ENCODE data around the gene CENATAC. TPM values are rescaled to one million over a fixed set of nuclear protein-coding genes. Genes with fewer than 3 reads are reported as not detected.

Gene CENATAC
- total and polyA plus RNA-seq, 2 donors (not counting 1 experiment from before 2014, with no cell fraction given) = 50.1 to 122 TPM

- under 1% methylated on average over 67 of the region's 67 CpGs for WGBS (ENCODE audit: insufficient coverage)
- peak within 1 kb of the TSS; percentile 92 for H3K4me2 ChIP-seq (replicated peaks; ENCODE audit: low read depth, low read length, poor library complexity, severe bottlenecking)
- H3K9ac ChIP-seq (ENCODE audit: low read length) = peak within 1 kb of the TSS; percentile 85
- Mint-ChIP-seq H3K27me3 (no peaks in the 10 kb centered on the region), H3K27ac (peak within 1 kb of the TSS; percentile 82), H3K9me3 (ENCODE audit: insufficient read depth) (no peaks in the 10 kb centered on the region), H3K4me3 (peak within 1 kb of the TSS; percentile 92), H3K4me1 (peaks cover 20% of the 10 kb centered on the region)
- peaks cover 16% of the 10 kb centered on the region for H3K79me2 ChIP-seq (ENCODE audit: control insufficient read depth, insufficient read depth, low read length)
- ChIA-PET POLR2A (interaction anchor here (0.6 to 1.5 kb wide), 5 partner anchors 11 to 106 kb away, joined by 3 to 5 read pairs (median 3); partner anchors contain the start of genes DPAGT1, RPS25 and TRAPPC4), CTCF (interaction anchor here (0.7 to 3.2 kb wide), 7 partner anchors 11 to 341 kb away, joined by 3 to 14 read pairs (median 4); partner anchors contain the start of genes RPS25, TRAPPC4 and VPS11)
- no peaks in the 10 kb centered on the region for H4K20me1 ChIP-seq (ENCODE audit: control insufficient read depth, insufficient read depth, low read length, poor library complexity, severe bottlenecking)
- H3K27me3 ChIP-seq (replicated peaks in 1 of 4; ENCODE audit: control extremely low read depth in 1 of 4, control insufficient read depth in 3 of 4, insufficient read depth in 4 of 4, low read length in 3 of 4) = no peaks in the 10 kb centered on the region
- DNase-seq (peak; percentile 99), ATAC-seq (ENCODE audit: low read depth) (peak; percentile 96)
- peaks cover 0 to 6% of the 10 kb centered on the region in 2 experiments for H3K36me3 ChIP-seq (replicated peaks in 1 of 2; ENCODE audit: control extremely low read depth in 1 of 2, control insufficient read depth in 1 of 2, extremely low read depth in 1 of 2, insufficient read depth in 2 of 2, low read length in 1 of 2)
- intact Hi-C loops (cut with micrococcal nuclease) = loop anchor here (1.0 kb wide), 6 partner anchors 12 to 91 kb away; partner anchors contain the start of genes CENATAC, HINFP, HYOU1 and RPS25
- H3K27ac ChIP-seq (ENCODE audit: low read length in 2 of 2) = peak within 1 kb of the TSS; percentile 46 to 74
- TF ChIP-seq, protein P1, sequence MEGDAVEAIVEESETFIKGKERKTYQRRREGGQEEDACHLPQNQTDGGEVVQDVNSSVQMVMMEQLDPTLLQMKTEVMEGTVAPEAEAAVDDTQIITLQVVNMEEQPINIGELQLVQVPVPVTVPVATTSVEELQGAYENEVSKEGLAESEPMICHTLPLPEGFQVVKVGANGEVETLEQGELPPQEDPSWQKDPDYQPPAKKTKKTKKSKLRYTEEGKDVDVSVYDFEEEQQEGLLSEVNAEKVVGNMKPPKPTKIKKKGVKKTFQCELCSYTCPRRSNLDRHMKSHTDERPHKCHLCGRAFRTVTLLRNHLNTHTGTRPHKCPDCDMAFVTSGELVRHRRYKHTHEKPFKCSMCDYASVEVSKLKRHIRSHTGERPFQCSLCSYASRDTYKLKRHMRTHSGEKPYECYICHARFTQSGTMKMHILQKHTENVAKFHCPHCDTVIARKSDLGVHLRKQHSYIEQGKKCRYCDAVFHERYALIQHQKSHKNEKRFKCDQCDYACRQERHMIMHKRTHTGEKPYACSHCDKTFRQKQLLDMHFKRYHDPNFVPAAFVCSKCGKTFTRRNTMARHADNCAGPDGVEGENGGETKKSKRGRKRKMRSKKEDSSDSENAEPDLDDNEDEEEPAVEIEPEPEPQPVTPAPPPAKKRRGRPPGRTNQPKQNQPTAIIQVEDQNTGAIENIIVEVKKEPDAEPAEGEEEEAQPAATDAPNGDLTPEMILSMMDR (IDR thresholded peaks at IDR 0.05) = no peak
- TF ChIP-seq EZH2 (IDR thresholded peaks at IDR 0.05; ENCODE audit: borderline replicate concordance, insufficient read depth, low read depth, low read length, poor library complexity, severe bottlenecking) = no peak
- H3K4me3 ChIP-seq (ENCODE audit: control extremely low read depth in 1 of 5, extremely low read depth in 1 of 5, insufficient read depth in 1 of 5, low read depth in 2 of 5, low read length in 4 of 5) = peak within 1 kb of the TSS in 4 of 5 experiments; percentile 80 to 89 (median 86)
- H3K9me3 ChIP-seq (ENCODE audit: control extremely low read depth in 1 of 3, control insufficient read depth in 2 of 3, insufficient read depth in 1 of 3, low read length in 2 of 3) = no peaks in the 10 kb centered on the region
- H2AFZ ChIP-seq (ENCODE audit: insufficient read depth, low read depth, low read length, poor library complexity, severe bottlenecking) = peak within 1 kb of the TSS; percentile 98
- peaks cover 4 to 10% of the 10 kb centered on the region in 2 donors for H3K4me1 ChIP-seq (ENCODE audit: control insufficient read depth in 2 of 2, insufficient read depth in 2 of 2, low read length in 2 of 2)
Measured at GRCh38 chr11:119030329-119031047, 32.5 kb downstream of the CENATAC start, which contains the start of gene SLC37A4. TSS of gene SLC37A4 (minus strand) at chr11:119030877.

GRCh38 chr11:119031912-119032280, 34.0 kb downstream of the CENATAC start:
- no CpG with 5 or more reads among the region's 9 CpGs for WGBS (ENCODE audit: insufficient coverage)
- Histone ChIP-seq H3K36me3 (replicated peaks in 1 of 2; ENCODE audit: control extremely low read depth in 1 of 2, control insufficient read depth in 1 of 2, extremely low read depth in 1 of 2, insufficient read depth in 2 of 2, low read length in 1 of 2) (peaks cover 0 to 4% of the 10 kb centered on the region in 2 experiments), H3K27me3 (replicated peaks in 1 of 4; ENCODE audit: control extremely low read depth in 1 of 4, control insufficient read depth in 3 of 4, insufficient read depth in 4 of 4, low read length in 3 of 4) (no peaks in the 10 kb centered on the region), H4K20me1 (ENCODE audit: control insufficient read depth, insufficient read depth, low read length, poor library complexity, severe bottlenecking) (no peaks in the 10 kb centered on the region), H3K4me1 (ENCODE audit: control insufficient read depth in 2 of 2, insufficient read depth in 2 of 2, low read length in 2 of 2) (peaks cover 4 to 10% of the 10 kb centered on the region in 2 donors), H3K4me2 (replicated peaks; ENCODE audit: low read depth, low read length, poor library complexity, severe bottlenecking) (no peak overlapping the region), H3K4me3 (ENCODE audit: control extremely low read depth in 1 of 5, extremely low read depth in 1 of 5, insufficient read depth in 1 of 5, low read depth in 2 of 5, low read length in 4 of 5) (no peak overlapping the region), H3K27ac (ENCODE audit: low read length in 2 of 2) (no peak overlapping the region), H3K9ac (ENCODE audit: low read length) (no peak overlapping the region), H3K9me3 (ENCODE audit: control extremely low read depth in 1 of 3, control insufficient read depth in 2 of 3, insufficient read depth in 1 of 3, low read length in 2 of 3) (no peaks in the 10 kb centered on the region), H2AFZ (ENCODE audit: insufficient read depth, low read depth, low read length, poor library complexity, severe bottlenecking) (peak overlapping the region; percentile 98), H3K79me2 (ENCODE audit: control insufficient read depth, insufficient read depth, low read length) (peaks cover 16% of the 10 kb centered on the region)
- Mint-ChIP-seq H3K27me3 (no peaks in the 10 kb centered on the region), H3K27ac (no peak overlapping the region), H3K9me3 (ENCODE audit: insufficient read depth) (no peaks in the 10 kb centered on the region), H3K4me1 (peaks cover 20% of the 10 kb centered on the region), H3K4me3 (no peak overlapping the region)
- POLR2A ChIA-PET = no interaction called here
- ATAC-seq (ENCODE audit: low read depth) (no peak), DNase-seq (no peak)
- CTCF ChIA-PET = interaction anchor here (0.7 to 3.2 kb wide), 5 partner anchors 12 to 342 kb away, joined by 3 to 14 read pairs (median 4); partner anchors contain the start of genes HYOU1, RPS25, TRAPPC4 and VPS11
- intact Hi-C loops (cut with micrococcal nuclease) = no loop called here
- no peak for TF ChIP-seq EZH2 (IDR thresholded peaks at IDR 0.05; ENCODE audit: borderline replicate concordance, insufficient read depth, low read depth, low read length, poor library complexity, severe bottlenecking)
- TF ChIP-seq, protein P1 (IDR thresholded peaks at IDR 0.05) = no peak

Measured in B cell (primary cell).